NB4 (cell line): ENCODE results near the gene DGLUCY.

Experiments used
- POLR2A ChIP-seq: IDR thresholded peaks from 2 replicates; pipeline ENCODE4 v1.6.1; 2011; ENCODE audit warnings: mild to moderate bottlenecking; ENCODE audit not compliant: insufficient read length; ENCODE audit errors: extremely low read depth
- TF ChIP-seq, protein P1 (sequence below): IDR thresholded peaks from one replicate; pipeline ENCODE4 v1.5.1; 2012; ENCODE audit warnings: low read depth, low read length
- TF ChIP-seq, protein P2 (sequence below): IDR thresholded peaks from 2 replicates; pipeline ENCODE4 v1.6.1; 2011; ENCODE audit warnings: low read depth, low read length

DNA sequence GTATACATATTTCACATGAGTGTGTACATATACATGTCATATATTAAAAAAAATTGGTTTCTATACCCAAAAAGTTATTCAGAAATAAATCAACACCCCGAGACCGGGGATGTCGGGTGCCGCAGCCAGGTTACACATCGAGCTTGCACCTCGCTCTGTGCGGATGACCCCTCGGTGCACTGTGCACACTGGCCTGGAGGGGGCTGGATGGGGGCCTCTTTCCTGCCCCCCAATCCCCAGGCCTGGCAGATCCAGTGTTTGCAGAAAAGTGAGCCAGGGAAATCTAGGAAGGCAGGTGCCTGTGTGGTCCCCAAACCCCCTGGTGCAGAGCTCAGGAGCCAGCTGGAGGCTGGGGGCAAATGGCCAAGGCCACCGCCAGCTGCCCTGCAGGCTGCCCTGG lies 157.8 kb downstream of the DGLUCY start:
- no peak for TF ChIP-seq POLR2A
- TF ChIP-seq, protein P1, sequence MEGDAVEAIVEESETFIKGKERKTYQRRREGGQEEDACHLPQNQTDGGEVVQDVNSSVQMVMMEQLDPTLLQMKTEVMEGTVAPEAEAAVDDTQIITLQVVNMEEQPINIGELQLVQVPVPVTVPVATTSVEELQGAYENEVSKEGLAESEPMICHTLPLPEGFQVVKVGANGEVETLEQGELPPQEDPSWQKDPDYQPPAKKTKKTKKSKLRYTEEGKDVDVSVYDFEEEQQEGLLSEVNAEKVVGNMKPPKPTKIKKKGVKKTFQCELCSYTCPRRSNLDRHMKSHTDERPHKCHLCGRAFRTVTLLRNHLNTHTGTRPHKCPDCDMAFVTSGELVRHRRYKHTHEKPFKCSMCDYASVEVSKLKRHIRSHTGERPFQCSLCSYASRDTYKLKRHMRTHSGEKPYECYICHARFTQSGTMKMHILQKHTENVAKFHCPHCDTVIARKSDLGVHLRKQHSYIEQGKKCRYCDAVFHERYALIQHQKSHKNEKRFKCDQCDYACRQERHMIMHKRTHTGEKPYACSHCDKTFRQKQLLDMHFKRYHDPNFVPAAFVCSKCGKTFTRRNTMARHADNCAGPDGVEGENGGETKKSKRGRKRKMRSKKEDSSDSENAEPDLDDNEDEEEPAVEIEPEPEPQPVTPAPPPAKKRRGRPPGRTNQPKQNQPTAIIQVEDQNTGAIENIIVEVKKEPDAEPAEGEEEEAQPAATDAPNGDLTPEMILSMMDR = no peak
- TF ChIP-seq, protein P2, sequence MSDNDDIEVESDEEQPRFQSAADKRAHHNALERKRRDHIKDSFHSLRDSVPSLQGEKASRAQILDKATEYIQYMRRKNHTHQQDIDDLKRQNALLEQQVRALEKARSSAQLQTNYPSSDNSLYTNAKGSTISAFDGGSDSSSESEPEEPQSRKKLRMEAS = no peak
